IMR-90 (cell line): ENCODE data around the gene ALKBH5. TPM values are rescaled to one million over a fixed set of nuclear protein-coding genes. Genes with fewer than 3 reads are reported as not detected.

Source experiments
- ATAC-seq: fragments of 200-7000 bp; cut with Tn5 transposase; 2 replicates; pipeline ENCODE4 v1.9.1; 2020; ENCODE audit warnings: low read depth, mild to moderate bottlenecking, moderate library complexity
- BruUV-seq: library from RNA; stranded (reverse); fragments of 400-500 nt; replicated peaks from 2 replicates; lab custom pipeline; 2021; lab: Mats Ljungman, UMichigan
- CTCF ChIA-PET: fragments of 300-600 bp; formaldehyde crosslinking; extraction: SDS; loops from one replicate; lab custom pipeline; 2021; ENCODE audit warnings: antibody characterized with exemption; lab: Yijun Ruan, JAX
- POLR2A ChIA-PET: fragments of 300-600 bp; sonication (Branson Sonifier 250); formaldehyde crosslinking; loops from one replicate; lab custom pipeline; 2022; ENCODE audit warnings: antibody characterized with exemption; ENCODE audit not compliant: unreplicated experiment; lab: Charles Lee
- DNase-seq: peaks from one replicate; pipeline ENCODE4 v3.0.0; 2013
- H2AFZ ChIP-seq: replicated peaks from 2 replicates; pipeline ENCODE3; 2013; ENCODE audit warnings: low read length, mild to moderate bottlenecking; ENCODE audit not compliant: poor library complexity
- H2AK5ac ChIP-seq: 2 replicates; pipeline ENCODE4 v1.6.1; 2013; ENCODE audit warnings: low read depth, low read length, inconsistent platforms
- H2AK9ac ChIP-seq: replicated peaks from 2 replicates; pipeline ENCODE3; 2013; ENCODE audit warnings: mild to moderate bottlenecking, low read depth, low read length, moderate library complexity; ENCODE audit not compliant: poor library complexity
- H2BK120ac ChIP-seq: 2 replicates; pipeline ENCODE4 v1.6.1; 2013; ENCODE audit warnings: low read depth, low read length, inconsistent platforms
- H2BK15ac ChIP-seq: 3 replicates; pipeline ENCODE4 v1.6.1; 2013; ENCODE audit warnings: low read depth, low read length, inconsistent platforms
- H2BK20ac ChIP-seq: 2 replicates; pipeline ENCODE4 v1.6.1; 2013; ENCODE audit warnings: low read depth, mild to moderate bottlenecking, inconsistent platforms, low read length, moderate library complexity
- H2BK5ac ChIP-seq: 2 replicates; pipeline ENCODE4 v1.6.1; 2013; ENCODE audit warnings: mild to moderate bottlenecking, low read depth, low read length, inconsistent platforms; ENCODE audit not compliant: poor library complexity, severe bottlenecking
- H3K14ac ChIP-seq: replicated peaks from 2 replicates; pipeline ENCODE4 v1.6.1; 2013; ENCODE audit warnings: low read depth, low read length, inconsistent platforms
- H3K18ac ChIP-seq: 2 replicates; pipeline ENCODE4 v1.6.1; 2013; ENCODE audit warnings: low read depth, low read length, control low read depth
- H3K23ac ChIP-seq: 2 replicates; pipeline ENCODE4 v1.6.1; 2013; ENCODE audit warnings: low read depth, low read length, inconsistent platforms
- H3K27ac ChIP-seq: 2 replicates; pipeline ENCODE4 v1.5.1; 2013; ENCODE audit warnings: mild to moderate bottlenecking, control low read depth, low read length; ENCODE audit not compliant: insufficient read depth
- H3K27me3 ChIP-seq: 2 replicates; pipeline ENCODE4 v1.6.1; 2013; ENCODE audit warnings: low read length; ENCODE audit not compliant: control insufficient read depth, insufficient read depth
- H3K36me3 ChIP-seq: 2 replicates; pipeline ENCODE4 v1.6.1; 2013; ENCODE audit warnings: low read length, mixed read lengths; ENCODE audit not compliant: control insufficient read depth, insufficient read depth
- H3K4ac ChIP-seq: 2 replicates; pipeline ENCODE4 v1.6.1; 2013; ENCODE audit warnings: low read depth, low read length, inconsistent platforms
- H3K4me1 ChIP-seq: 2 replicates; pipeline ENCODE4 v1.6.1; 2013; ENCODE audit warnings: low read length, mixed read lengths; ENCODE audit not compliant: control insufficient read depth, insufficient read depth
- H3K4me2 ChIP-seq: 2 replicates; pipeline ENCODE4 v1.6.1; 2013; ENCODE audit warnings: low read depth, mild to moderate bottlenecking, control low read depth, low read length, moderate library complexity
- H3K4me3 ChIP-seq: 2 replicates; pipeline ENCODE4 v1.5.1; 2013; ENCODE audit warnings: low read depth, mild to moderate bottlenecking, control low read depth, low read length, moderate library complexity; ENCODE audit not compliant: insufficient read depth
- H3K56ac ChIP-seq: 2 replicates; pipeline ENCODE4 v1.6.1; 2013; ENCODE audit warnings: low read length, inconsistent platforms; ENCODE audit not compliant: insufficient read depth; ENCODE audit errors: extremely low read depth
- H3K79me1 ChIP-seq, 2 experiments: 2 replicates each; pipeline ENCODE4 v1.6.1; 2013; ENCODE audit warnings: low read length in 2 of 2, inconsistent platforms in 1 of 2, low read depth in 1 of 2
- H3K9ac ChIP-seq: 2 replicates; pipeline ENCODE4 v1.6.1; 2013; ENCODE audit warnings: low read depth, low read length, control low read depth
- H3K9me1 ChIP-seq: 2 replicates; pipeline ENCODE4 v1.6.1; 2013; ENCODE audit warnings: low read length, inconsistent platforms; ENCODE audit not compliant: insufficient read depth
- H3K9me3 ChIP-seq: 2 replicates; pipeline ENCODE4 v1.6.1; 2013; ENCODE audit warnings: low read length; ENCODE audit not compliant: control insufficient read depth, insufficient read depth
- H4K20me1 ChIP-seq: 2 replicates; pipeline ENCODE4 v1.6.1; 2013; ENCODE audit warnings: low read length, inconsistent platforms; ENCODE audit not compliant: insufficient read depth
- H4K5ac ChIP-seq: 2 replicates; pipeline ENCODE4 v1.6.1; 2013; ENCODE audit warnings: mild to moderate bottlenecking, low read depth, low read length, control low read depth
- H4K8ac ChIP-seq, 2 experiments: 2 replicates each; pipeline ENCODE4 v1.6.1; 2013; ENCODE audit warnings: low read depth in 2 of 2, low read length in 2 of 2, control low read depth in 1 of 2, inconsistent platforms in 1 of 2
- H4K91ac ChIP-seq: 2 replicates; pipeline ENCODE4 v1.6.1; 2013; ENCODE audit warnings: low read depth, low read length, inconsistent platforms; ENCODE audit not compliant: insufficient read depth
- CTCF ChIP-seq: conservative IDR thresholded peaks from 2 replicates; pipeline ENCODE4 v1.5.1; 2012; ENCODE audit warnings: mild to moderate bottlenecking, low read depth, low read length, improper control_type of control experiment
- NFE2L2 ChIP-seq: fragments of 150-350 bp; IDR thresholded peaks from 2 replicates; pipeline ENCODE4 v1.6.1; 2016; ENCODE audit warnings: low read depth, mild to moderate bottlenecking, low read length
- RFX5 ChIP-seq: IDR thresholded peaks from 2 replicates; pipeline ENCODE4 v1.8.0; 2012; ENCODE audit warnings: low read depth, mild to moderate bottlenecking, low read length, moderate library complexity
- whole genome bisulfite sequencing, 2 experiments: methylation state at CpG; one replicate each; pipeline versions ENCODE4 v1.1.5 to v1.1.7; 2013; ENCODE audit warnings: missing lambda C conversion rate in 2 of 2; ENCODE audit not compliant: insufficient read length in 1 of 2; ENCODE audit errors: extremely low coverage in 2 of 2; 5-methylcytosine and 5-hydroxymethylcytosine counted together
- dilution Hi-C: fragments of 300-500 bp; cut with HindIII; formaldehyde crosslinking; loops from one replicate; pipeline ENCODE4 v1.14.3; 2018; ENCODE audit warnings: low sequenced_read_pairs; ENCODE audit not compliant: unreplicated experiment
- in situ Hi-C: fragments of 300-500 bp; cut with MboI; formaldehyde crosslinking; loops from 3 replicates; pipeline ENCODE4 v1.14.3; 2019; ENCODE audit warnings: low sequenced_read_pairs, inconsistent platforms, mixed read lengths
- intact Hi-C: fragments of 100-400 bp; cut with micrococcal nuclease; formaldehyde crosslinking; loops from 2 replicates; pipeline ENCODE4 v1.10.0; 2022
- polyA plus RNA-seq, 3 experiments: library from polyadenylated mRNA; depleted of rRNA; stranded (reverse); fragments of >200 nt; gene quantifications; 2 replicates each; pipeline ENCODE4 v1.2.3, GENCODE V29; 2012; ENCODE audit warnings: low replicate concordance in 1 of 3
- total RNA-seq: library from RNA; depleted of rRNA; stranded (reverse); fragments of >200 nt; gene quantifications from 2 replicates; pipeline ENCODE4 v1.2.3, GENCODE V29; 2012

Gene ALKBH5
- total and polyA plus RNA-seq, 2 of the 4 experiments (the other 2 are of a cell fraction): 57.6 to 79.6 TPM

GRCh38 chr17:18156171-18156975, 27.3 kb upstream of the ALKBH5 start (continued):
- no peak for TF ChIP-seq CTCF

GRCh38 chr17:18156976-18157280, 26.7 kb upstream of the ALKBH5 start:
- dilution Hi-C loops (no loop called here), in situ Hi-C loops (no loop called here), intact Hi-C loops (no loop called here)
- Histone ChIP-seq H3K4ac (no peak overlapping the region), H2BK120ac (no peak overlapping the region), H3K23ac (no peak overlapping the region), H3K56ac (no peak overlapping the region), H4K5ac (no peak overlapping the region), H3K79me1 (no peaks in the 10 kb centered on the region), H2BK15ac (no peak overlapping the region), H3K4me3 (no peak overlapping the region), H3K9me3 (no peaks in the 10 kb centered on the region), H3K9ac (no peak overlapping the region), H2BK5ac (no peak overlapping the region), H3K9me1 (peaks cover 18% of the 10 kb centered on the region), H3K27me3 (no peaks in the 10 kb centered on the region; the same call in 1 of the 2 replicates), H4K91ac (no peak overlapping the region), H2BK20ac (no peak overlapping the region), H4K8ac (no peak overlapping the region), H2AFZ (peak overlapping the region; percentile 77), H3K18ac (no peak overlapping the region), H3K27ac (no peak overlapping the region), H3K4me1 (peaks cover 5% of the 10 kb centered on the region; the same call in 1 of the 2 replicates), H4K20me1 (no peaks in the 10 kb centered on the region), H2AK9ac (no peak overlapping the region), H3K14ac (no peak overlapping the region), H3K4me2 (no peak overlapping the region), H3K36me3 (no peaks in the 10 kb centered on the region), H2AK5ac (0 out of 2 replicates have a peak overlapping the region, but pooled peaks have one; percentile 31)
- no peak for ATAC-seq
- TF ChIP-seq RFX5 (no peak), NFE2L2 (no peak)
- no peak for DNase-seq
- BruUV-seq: no TSS peak
- CTCF ChIA-PET: no interaction called here
- POLR2A ChIA-PET: no interaction called here
- WGBS, 2 experiments: no CpG with 5 or more reads among the region's 10 CpGs
